ENCODE data around the gene WDR44. TPM values are rescaled to one million over a fixed set of nuclear protein-coding genes. Genes with fewer than 3 reads are reported as not detected.

WDR44 gene
- total RNA-seq, 2 donors from 2014 or later, result 10.3 to 10.4 TPM

- intact Hi-C loops (cut with DNase I), result no loop called here
- ATAC-seq, result no peak
- DNase-seq, result no peak
Measured at GRCh38 chrX:118353081-118353850, 7.4 kb downstream of the WDR44 start.

- DNase-seq (no peak), ATAC-seq (no peak)
Measured at GRCh38 chrX:118355225-118355920, 9.5 kb downstream of the WDR44 start.

GRCh38 chrX:118356154-118356701 is 10.3 kb downstream of the WDR44 start:
- intact Hi-C loops (cut with DNase I), result no loop called here
- no peak for DNase-seq

More at GRCh38 chrX:118355225-118355920, 9.5 kb downstream of the WDR44 start:
- intact Hi-C loops (cut with DNase I), result no loop called here

GRCh38 chrX:118360429-118361125 is 14.7 kb downstream of the WDR44 start:
- intact Hi-C loops (cut with DNase I), result no loop called here
- DNase-seq (no peak), ATAC-seq (no peak)

More at GRCh38 chrX:118356154-118356701, 10.3 kb downstream of the WDR44 start:
- ATAC-seq, result no peak

- intact Hi-C loops (cut with DNase I), result no loop called here
- no peak for ATAC-seq
- DNase-seq, result no peak
Measured at GRCh38 chrX:118364261-118364660, 18.4 kb downstream of the WDR44 start.

- no peak for ATAC-seq
- intact Hi-C loops (cut with DNase I), result no loop called here
- no peak for DNase-seq
Measured at GRCh38 chrX:118367338-118367737, 21.4 kb downstream of the WDR44 start.

GRCh38 chrX:118368398-118368797 is 22.5 kb downstream of the WDR44 start:
- no peak for DNase-seq
- intact Hi-C loops (cut with DNase I), result no loop called here
- ATAC-seq, result no peak

GRCh38 chrX:118370921-118371624 is 25.2 kb downstream of the WDR44 start:
- intact Hi-C loops (cut with DNase I), result no loop called here
- ATAC-seq (no peak), DNase-seq (no peak)

- ATAC-seq (no peak), DNase-seq (no peak)
- intact Hi-C loops (cut with DNase I), result no loop called here
Measured at GRCh38 chrX:118373538-118373937, 27.6 kb downstream of the WDR44 start.

- DNase-seq (no peak), ATAC-seq (no peak)
- intact Hi-C loops (cut with DNase I), result no loop called here
Measured at GRCh38 chrX:118383120-118383519, 37.2 kb downstream of the WDR44 start.

GRCh38 chrX:118392716-118393115 is 46.8 kb downstream of the WDR44 start:
- intact Hi-C loops (cut with DNase I), result no loop called here
- ATAC-seq, result no peak
- no peak for DNase-seq

GRCh38 chrX:118396113-118396512 is 50.2 kb downstream of the WDR44 start:
- DNase-seq (no peak), ATAC-seq (no peak)
- intact Hi-C loops (cut with DNase I), result no loop called here

GRCh38 chrX:118418811-118419251 is 72.9 kb downstream of the WDR44 start:
- intact Hi-C loops (cut with DNase I), result no loop called here
- ATAC-seq, result no peak

GRCh38 chrX:118420462-118420861 is 74.6 kb downstream of the WDR44 start:
- ATAC-seq (peak; percentile 67 to 90), DNase-seq (no peak)
- intact Hi-C loops (cut with DNase I), result no loop called here

More at GRCh38 chrX:118418811-118419251, 72.9 kb downstream of the WDR44 start:
- no peak for DNase-seq

GRCh38 chrX:118423558-118423957 is 77.7 kb downstream of the WDR44 start:
- no peak for ATAC-seq
- no peak for DNase-seq
- intact Hi-C loops (cut with DNase I), result no loop called here

GRCh38 chrX:118432799-118433198 is 86.9 kb downstream of the WDR44 start:
- DNase-seq (no peak), ATAC-seq (no peak)

GRCh38 chrX:118437283-118437682 is 91.4 kb downstream of the WDR44 start:
- DNase-seq, result no peak
- no peak for ATAC-seq
- intact Hi-C loops (cut with DNase I), result no loop called here

More at GRCh38 chrX:118432799-118433198, 86.9 kb downstream of the WDR44 start:
- intact Hi-C loops (cut with DNase I), result no loop called here

- no peak for DNase-seq
- ATAC-seq, result no peak
- intact Hi-C loops (cut with DNase I), result no loop called here
Measured at GRCh38 chrX:118448273-118448783, 102.4 kb downstream of the WDR44 start.

GRCh38 chrX:118455013-118455412 is 109.1 kb downstream of the WDR44 start:
- intact Hi-C loops (cut with DNase I), result no loop called here
- DNase-seq, result no peak
- ATAC-seq, result no peak
